H9 (cell line): ENCODE data around the gene TMEM165. TPM values are rescaled to one million over a fixed set of nuclear protein-coding genes. Genes with fewer than 3 reads are reported as not detected.

Experiments used
- DNase-seq: peaks from one replicate; pipeline ENCODE4 v3.0.0-alpha.2; 2017
- H2AFZ ChIP-seq: one replicate; pipeline ENCODE4 v1.6.1; 2013; ENCODE audit warnings: mild to moderate bottlenecking, low read length, control low read depth, moderate library complexity
- H2AK5ac ChIP-seq: 2 replicates; pipeline ENCODE4 v1.6.1; 2013; ENCODE audit warnings: low read length, control low read depth, mixed read lengths; ENCODE audit not compliant: insufficient read length
- H2BK120ac ChIP-seq: one replicate; pipeline ENCODE4 v1.6.1; 2013; ENCODE audit warnings: low read depth, mild to moderate bottlenecking, low read length, control low read depth, inconsistent platforms; ENCODE audit not compliant: poor library complexity, severe bottlenecking
- H2BK12ac ChIP-seq: 2 replicates; pipeline ENCODE4 v1.6.1; 2013; ENCODE audit warnings: low read length, control low read depth, mixed read lengths, low read depth; ENCODE audit not compliant: insufficient read length
- H2BK15ac ChIP-seq: 2 replicates; pipeline ENCODE4 v1.6.1; 2013; ENCODE audit warnings: low read depth, low read length, control low read depth
- H2BK20ac ChIP-seq: one replicate; pipeline ENCODE4 v1.6.1; 2013; ENCODE audit warnings: low read depth, mild to moderate bottlenecking, low read length, control low read depth, inconsistent platforms; ENCODE audit not compliant: poor library complexity, severe bottlenecking
- H2BK5ac ChIP-seq: 2 replicates; pipeline ENCODE4 v1.6.1; 2013; ENCODE audit warnings: low read length, control low read depth, mixed read lengths; ENCODE audit not compliant: insufficient read length
- H3K14ac ChIP-seq: 2 replicates; pipeline ENCODE4 v1.6.1; 2013; ENCODE audit warnings: low read length, control low read depth; ENCODE audit not compliant: insufficient read depth
- H3K18ac ChIP-seq: 2 replicates; pipeline ENCODE4 v1.6.1; 2013; ENCODE audit warnings: low read depth, mild to moderate bottlenecking, mixed read lengths, low read length, control low read depth; ENCODE audit not compliant: insufficient read length
- H3K23ac ChIP-seq: 2 replicates; pipeline ENCODE4 v1.6.1; 2013; ENCODE audit warnings: low read length, control low read depth, mixed read lengths, low read depth; ENCODE audit not compliant: insufficient read length
- H3K23me2 ChIP-seq: 2 replicates; pipeline ENCODE4 v1.6.1; 2013; ENCODE audit warnings: low read depth, mild to moderate bottlenecking, mixed read lengths, low read length, control low read depth; ENCODE audit not compliant: insufficient read length, poor library complexity, severe bottlenecking
- H3K27ac ChIP-seq: 2 replicates; pipeline ENCODE4 v1.5.1; 2013; ENCODE audit warnings: low read length, control low read depth, mixed read lengths, low read depth; ENCODE audit not compliant: insufficient read length
- H3K27me3 ChIP-seq: 2 replicates; pipeline ENCODE4 v1.6.1; 2013; ENCODE audit warnings: low read length, control low read depth, inconsistent platforms; ENCODE audit not compliant: insufficient read depth
- H3K4ac ChIP-seq: 2 replicates; pipeline ENCODE4 v1.6.1; 2013; ENCODE audit warnings: low read depth, mild to moderate bottlenecking, control low read depth, inconsistent platforms, low read length, moderate library complexity
- H3K4me1 ChIP-seq: 2 replicates; pipeline ENCODE4 v1.6.1; 2013; ENCODE audit warnings: low read length, control low read depth, inconsistent platforms; ENCODE audit not compliant: insufficient read depth
- H3K4me2 ChIP-seq: 2 replicates; pipeline ENCODE4 v1.6.1; 2013; ENCODE audit warnings: low read length, control low read depth, mixed read lengths; ENCODE audit not compliant: insufficient read length, insufficient read depth
- H3K56ac ChIP-seq: 2 replicates; pipeline ENCODE4 v1.6.1; 2013; ENCODE audit warnings: low read depth, mild to moderate bottlenecking, mixed read lengths, low read length, control low read depth; ENCODE audit not compliant: insufficient read length
- H3K79me1 ChIP-seq: 2 replicates; pipeline ENCODE4 v1.6.1; 2013; ENCODE audit warnings: low read depth, mild to moderate bottlenecking, moderate library complexity, low read length, control low read depth, inconsistent platforms; ENCODE audit not compliant: insufficient read depth, poor library complexity, severe bottlenecking
- H3K79me2 ChIP-seq: 2 replicates; pipeline ENCODE4 v1.6.1; 2013; ENCODE audit warnings: low read length, control low read depth, inconsistent platforms; ENCODE audit not compliant: insufficient read depth
- H3K9ac ChIP-seq: 2 replicates; pipeline ENCODE4 v1.6.1; 2013; ENCODE audit warnings: low read length, control low read depth, mixed read lengths; ENCODE audit not compliant: insufficient read length; ENCODE audit errors: extremely low read depth
- H3K9me3 ChIP-seq: one replicate; pipeline ENCODE4 v1.6.1; 2013; ENCODE audit warnings: low read depth, low read length, inconsistent platforms; ENCODE audit not compliant: control insufficient read depth
- H3T11ph ChIP-seq: one replicate; pipeline ENCODE4 v1.6.1; 2013; ENCODE audit warnings: mild to moderate bottlenecking, low read length, control low read depth, inconsistent platforms
- H4K20me1 ChIP-seq: one replicate; pipeline ENCODE4 v1.6.1; 2013; ENCODE audit not compliant: control insufficient read depth, insufficient read length, insufficient read depth
- H4K5ac ChIP-seq: 2 replicates; pipeline ENCODE4 v1.6.1; 2013; ENCODE audit warnings: low read depth, mild to moderate bottlenecking, mixed read lengths, low read length, control low read depth; ENCODE audit not compliant: insufficient read length
- H4K8ac ChIP-seq: replicated peaks from 2 replicates; pipeline ENCODE4 v1.6.1; 2013; ENCODE audit warnings: low read length, control low read depth, mixed read lengths, low read depth; ENCODE audit not compliant: insufficient read length
- H4K91ac ChIP-seq: 2 replicates; pipeline ENCODE4 v1.6.1; 2013; ENCODE audit warnings: low read depth, mild to moderate bottlenecking, moderate library complexity, mixed read lengths, low read length, control low read depth; ENCODE audit not compliant: insufficient read length
- H3K27ac Mint-ChIP-seq, 3 experiments: 2 replicates in 2 of 3; 3 replicates in 1 of 3; pipeline ENCODE4 v1.8.0; 2020 to 2021; ENCODE audit warnings: mixed read lengths in 3 of 3, mild to moderate bottlenecking in 1 of 3, moderate library complexity in 1 of 3
- H3K27me3 Mint-ChIP-seq: 2 replicates; pipeline ENCODE4 v1.8.0; 2021; ENCODE audit warnings: low read depth, mild to moderate bottlenecking, moderate library complexity, mixed read lengths
- H3K36me3 Mint-ChIP-seq, 3 experiments: 2 replicates in 2 of 3; 3 replicates in 1 of 3; pipeline ENCODE4 v1.8.0; 2020 to 2021; ENCODE audit warnings: low read depth in 3 of 3, mixed read lengths in 3 of 3; ENCODE audit not compliant: insufficient read depth in 1 of 3
- H3K4me1 Mint-ChIP-seq, 2 experiments: 2 replicates each; pipeline ENCODE4 v1.8.0; 2020; ENCODE audit warnings: mixed read lengths in 2 of 2
- H3K4me3 Mint-ChIP-seq, 2 experiments: 2 replicates in 1 of 2; 3 replicates in 1 of 2; pipeline ENCODE4 v1.8.0; 2020 to 2021; ENCODE audit warnings: mild to moderate bottlenecking in 2 of 2, mixed read lengths in 2 of 2, moderate library complexity in 1 of 2
- H3K9me3 Mint-ChIP-seq, 2 experiments: 2 replicates in 1 of 2; 3 replicates in 1 of 2; pipeline ENCODE4 v1.8.0; 2020; ENCODE audit warnings: mild to moderate bottlenecking in 2 of 2, mixed read lengths in 2 of 2, moderate library complexity in 1 of 2
- CTCF ChIP-seq: fragments of 200-600 bp; sonication (generic); conservative IDR thresholded peaks from 3 replicates; pipeline ENCODE4 v1.8.0; 2021; ENCODE audit warnings: antibody characterized with exemption, mild to moderate bottlenecking
- WGBS: extraction: QIAGEN DNeasy Blood & Tissue Kit; methylation state at CpG from one replicate; pipeline ENCODE4 v1.1.7; 2013; ENCODE audit warnings: missing lambda C conversion rate, low lambda C conversion rate, mixed read lengths; ENCODE audit not compliant: insufficient read length; ENCODE audit errors: extremely low coverage; 5-methylcytosine and 5-hydroxymethylcytosine counted together
- total RNA-seq: library from RNA; stranded (reverse); gene quantifications from 2 replicates; pipeline ENCODE4 v1.2.1, GENCODE V29; 2021

The TMEM165 gene
- total RNA-seq, 1 experiment from 2014 or later = 87.2 TPM

GRCh38 chr4:55396308-55397125 is 760 bp downstream of the TMEM165 start:
- TF ChIP-seq CTCF = no peak
- no peaks in the 10 kb centered on the region; a peak in 1 of 5 replicates for H3K9me3 Mint-ChIP-seq

More at GRCh38 chr4:55396308-55397125, 760 bp downstream of the TMEM165 start:
- Histone ChIP-seq H3K27me3 (no peaks in the 10 kb centered on the region), H3K79me1 (no peaks in the 10 kb centered on the region), H3K4me2 (peak overlapping the region; percentile 83), H2BK15ac (no peak overlapping the region), H3K9ac (peak overlapping the region; percentile 94), H4K91ac (no peak overlapping the region), H2AK5ac (no peak overlapping the region), H4K20me1 (no peaks in the 10 kb centered on the region), H3K27ac (no peak overlapping the region), H3K18ac (no peak overlapping the region), H3K14ac (peak overlapping the region; percentile 95), H2AFZ (no peak overlapping the region), H4K5ac (no peak overlapping the region), H3K23ac (no peak overlapping the region), H2BK5ac (no peak overlapping the region), H3K23me2 (peaks cover 10% of the 10 kb centered on the region), H2BK12ac (no peak overlapping the region), H3K9me3 (no peaks in the 10 kb centered on the region), H3K56ac (no peak overlapping the region), H3T11ph (no peak overlapping the region), H2BK120ac (no peak overlapping the region), H4K8ac (no peak overlapping the region), H3K79me2 (peaks cover 33% of the 10 kb centered on the region), H3K4me1 (no peaks in the 10 kb centered on the region), H3K4ac (no peak overlapping the region), H2BK20ac (no peak overlapping the region)
- peaks cover 31 to 32% of the 10 kb centered on the region in 2 experiments for H3K4me1 Mint-ChIP-seq
- no CpG with 5 or more reads among the region's 41 CpGs for WGBS
- no peaks in the 10 kb centered on the region; the same call in 1 of the 2 replicates for H3K27me3 Mint-ChIP-seq
- peak overlapping the region; percentile 91 to 93 for H3K4me3 Mint-ChIP-seq
- peak overlapping the region in 2 of 3 experiments; percentile 81 to 86; a peak in 5 of 7 replicates for H3K27ac Mint-ChIP-seq
- peak; percentile 40 for DNase-seq
- peaks cover 26 to 37% (median 33%) of the 10 kb centered on the region in 3 experiments for H3K36me3 Mint-ChIP-seq
